Tibial nerve (tissue), 3 donors: ENCODE data around the gene SLC6A17.

Experiments
- CTCF ChIP-seq, 5 experiments: fragments of 200-600 bp in 3 of 5; fragments of 450-650 bp in 2 of 5; sonication (generic) in 3 of 5; IDR thresholded peaks; one replicate each; pipeline ENCODE4 v1.5.1; 2016 to 2019; ENCODE audit warnings: antibody characterized with exemption in 5 of 5, mild to moderate bottlenecking in 3 of 5, moderate library complexity in 2 of 5
- POLR2A ChIP-seq, 2 donors: fragments of 450-650 bp; IDR thresholded peaks; one replicate each; pipeline ENCODE4 v1.6.1; 2017; ENCODE audit warnings: antibody characterized with exemption in 2 of 2, mild to moderate bottlenecking in 2 of 2, moderate library complexity in 2 of 2

GRCh38 chr1:110233861-110234260, 83.6 kb downstream of the SLC6A17 start:
- no peak for TF ChIP-seq CTCF (IDR thresholded peaks at IDR 0.05)
- no peak for TF ChIP-seq POLR2A (IDR thresholded peaks at IDR 0.05)
